A549 treated with Hydrocortisone at 1 μM for 4 hours (cell line): ENCODE data around the gene SPATA31A7. TPM values are rescaled to one million over a fixed set of nuclear protein-coding genes. Genes with fewer than 3 reads are reported as not detected.

Experiments
- total RNA-seq: library from RNA; stranded (reverse); fragments of 200-300 nt; extraction: Qiagen RNA extraction; gene quantifications from 5 replicates; pipeline ENCODE4 v1.2.3, GENCODE V29; 2022

The SPATA31A7 gene
- total RNA-seq = not detected in 5 replicates

GRCh38 chr9:61189736-61190135, at the start of gene SPATA31A7:
Gene SPATA31A7 (plus strand): TSS chr9:61190036. CDS start chr9:61190065, 29 bp downstream.

